Neural cell (in vitro differentiated cells): ENCODE measurements around the gene CISD2.

Experiments used
- CTCF ChIP-seq: fragments of 450-650 bp; IDR thresholded peaks from 2 replicates; pipeline ENCODE4 v1.5.1; 2014; ENCODE audit warnings: antibody characterized with exemption, mild to moderate bottlenecking, moderate library complexity; ENCODE audit not compliant: poor library complexity, severe bottlenecking
- MXI1 ChIP-seq: fragments of 450-650 bp; conservative IDR thresholded peaks from 2 replicates; pipeline ENCODE4 v1.6.1; 2014; ENCODE audit warnings: antibody characterized with exemption, mild to moderate bottlenecking; ENCODE audit not compliant: poor library complexity, severe bottlenecking
- POLR2AphosphoS5 ChIP-seq: IDR thresholded peaks from 2 replicates; pipeline ENCODE4 v1.6.1; 2012
- RAD21 ChIP-seq: fragments of 450-650 bp; conservative IDR thresholded peaks from 2 replicates; pipeline ENCODE4 v1.6.1; 2014; ENCODE audit warnings: antibody characterized with exemption, mild to moderate bottlenecking, moderate library complexity
- SMC3 ChIP-seq: fragments of 450-650 bp; conservative IDR thresholded peaks from 2 replicates; pipeline ENCODE4 v1.6.1; 2014; ENCODE audit warnings: antibody characterized with exemption, mild to moderate bottlenecking, moderate library complexity; ENCODE audit not compliant: poor library complexity

GRCh38 chr4:102827674-102828496 is 40.9 kb upstream of the CISD2 start:
- TF ChIP-seq CTCF (peak; percentile 49), RAD21 (peak; percentile 58), POLR2AphosphoS5 (peak; percentile 24), SMC3 (peak; percentile 62), MXI1 (peak; percentile 96)
